GM18873 (cell line): ENCODE measurements around the gene EYS.
"Not testable (repeated sequence)": the region's sequence is repeated elsewhere in the genome, so short reads cannot be mapped to it uniquely, and the experiment has no call there.

ENCODE experiments used
- ATAC-seq: cut with Tn5 transposase; IDR thresholded peaks from one replicate; pipeline ENCODE4 v1.9.1; 2021; ENCODE audit warnings: mild to moderate bottlenecking, moderate library complexity, moderate number of reproducible peaks; ENCODE audit not compliant: unreplicated experiment, low FRiP score

The EYS gene

GRCh38 chr6:65113581-65113980, 593.4 kb downstream of the EYS start:
- no peak for ATAC-seq

GRCh38 chr6:65112435-65112834, 594.6 kb downstream of the EYS start:
- no peak for ATAC-seq

DNA sequence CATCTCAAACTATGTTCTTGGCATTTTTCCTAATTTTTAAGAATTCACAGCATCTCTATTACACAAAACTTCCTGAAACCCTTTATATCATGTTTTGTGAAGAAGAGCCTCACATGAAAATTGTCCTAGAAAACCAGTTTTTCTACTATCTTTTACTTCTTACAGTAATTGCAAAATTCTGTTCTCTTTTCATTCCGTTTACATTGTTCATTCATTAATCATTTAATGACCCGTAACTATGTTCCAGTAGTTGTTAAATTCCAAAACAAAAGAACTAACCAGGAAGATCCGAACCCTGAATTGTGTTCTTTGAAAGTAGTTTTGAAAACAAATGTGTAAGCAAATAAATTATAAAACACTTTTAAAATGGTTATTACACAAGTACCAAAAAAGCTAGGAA, 597.0 kb downstream of the EYS start:
- no peak for ATAC-seq

DNA sequence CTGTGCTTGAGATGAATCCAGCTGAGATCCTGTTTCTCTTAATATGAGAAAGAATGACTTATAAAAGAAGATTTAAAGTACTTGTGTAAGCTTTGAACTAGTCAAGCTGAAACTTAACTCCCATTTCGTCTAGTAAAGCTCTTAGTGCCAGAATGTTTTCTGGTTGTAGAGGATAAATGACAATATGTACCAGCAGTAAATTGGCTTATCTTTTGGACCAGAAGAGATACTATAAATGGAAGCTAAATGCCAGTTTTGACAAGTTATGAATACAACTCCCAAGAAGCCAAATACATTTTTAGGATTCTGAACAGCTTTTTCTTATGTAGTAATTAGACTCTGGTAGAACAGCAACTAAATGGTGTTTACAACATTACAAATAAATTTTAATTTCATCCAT, 608.7 kb downstream of the EYS start:
- no peak for ATAC-seq

- ATAC-seq, result no peak
These were observed 615.5 kb downstream of the EYS start for GRCh38 chr6:65091561-65091960.

DNA sequence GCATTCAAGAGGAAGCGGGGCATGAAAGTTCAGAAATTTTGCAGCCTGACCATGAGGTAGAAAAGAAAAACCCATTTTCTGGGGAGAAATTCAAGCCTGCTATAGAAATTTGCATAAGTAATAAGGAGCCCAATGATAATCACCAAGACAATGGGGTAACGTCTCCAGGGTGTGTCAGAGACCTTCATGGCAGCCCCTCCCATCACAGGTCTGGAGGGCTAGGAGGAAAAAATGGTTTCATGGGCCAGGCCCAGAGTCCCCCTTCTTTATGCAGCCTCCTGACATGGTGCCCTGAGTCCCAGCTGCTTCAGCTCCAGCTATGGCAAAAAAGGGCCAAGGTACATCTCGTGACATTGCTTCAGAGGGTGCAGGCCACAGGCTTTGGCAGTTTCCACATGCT, 618.5 kb downstream of the EYS start:
- no peak for ATAC-seq

- ATAC-seq, result no peak
These were observed 625.3 kb downstream of the EYS start for GRCh38 chr6:65081756-65082155.

DNA sequence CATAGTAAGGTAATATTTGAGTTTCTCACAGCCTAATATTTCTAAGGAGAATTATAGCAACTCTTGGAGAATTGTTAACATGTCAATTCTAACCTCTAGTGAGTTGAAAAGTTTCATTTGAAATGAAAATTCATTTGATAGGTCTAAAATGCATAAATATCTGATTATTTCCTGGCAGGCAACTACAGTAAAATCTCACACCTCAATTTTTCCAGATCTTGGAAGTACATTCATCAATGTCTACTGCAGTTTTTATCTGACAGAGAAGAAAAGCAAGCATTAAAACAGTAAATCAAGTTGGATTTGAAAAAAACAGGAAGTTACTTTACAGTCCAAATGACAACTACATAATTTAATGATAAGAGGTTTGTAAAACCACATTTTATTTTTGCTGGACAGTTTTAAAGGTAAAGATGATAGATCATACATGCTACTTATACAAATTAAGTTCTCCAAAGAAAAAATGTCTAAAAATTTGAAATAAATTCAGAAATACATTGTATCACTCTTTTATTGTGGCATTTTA, 631.3 kb downstream of the EYS start:
- ATAC-seq, result no peak

- no peak for ATAC-seq
These were observed 634.5 kb downstream of the EYS start for GRCh38 chr6:65072500-65072899.

DNA sequence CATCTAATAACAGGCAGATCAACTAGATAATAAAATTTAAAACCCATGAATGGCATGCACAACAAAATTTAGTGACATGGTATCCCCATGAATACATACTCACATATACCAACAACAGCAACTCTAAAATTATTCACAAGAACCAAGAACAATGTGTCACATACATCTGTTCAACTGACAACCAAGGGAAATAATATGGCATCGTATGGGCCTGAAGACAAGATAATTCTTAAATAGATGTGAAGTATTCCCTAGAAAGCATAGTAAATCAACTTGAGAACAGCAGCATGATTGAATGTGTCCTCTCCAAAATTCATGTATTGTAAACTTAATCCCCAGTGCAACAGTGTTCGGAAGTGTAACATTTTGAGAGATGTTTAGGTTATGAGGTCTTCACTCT, 635.5 kb downstream of the EYS start:
- no peak for ATAC-seq

DNA sequence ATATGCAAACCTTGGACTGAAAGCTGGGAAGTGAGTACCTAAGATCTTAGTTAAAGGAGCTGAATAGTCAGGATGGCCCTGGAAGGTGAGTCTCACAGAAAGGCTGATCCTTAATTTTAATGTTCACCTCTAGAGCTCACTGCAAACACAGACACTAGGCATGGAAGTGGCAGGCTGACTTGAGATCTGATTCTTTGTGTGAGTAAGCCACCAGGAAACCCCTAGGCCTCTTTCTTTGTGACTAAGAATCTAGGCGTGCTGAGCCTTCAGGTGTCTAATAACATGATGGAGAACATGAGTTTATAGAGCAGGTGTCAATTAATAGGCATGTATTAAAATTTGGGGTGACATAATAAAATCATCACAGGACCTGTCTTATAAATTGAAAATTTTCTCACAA, 642.2 kb downstream of the EYS start:
- no peak for ATAC-seq

DNA sequence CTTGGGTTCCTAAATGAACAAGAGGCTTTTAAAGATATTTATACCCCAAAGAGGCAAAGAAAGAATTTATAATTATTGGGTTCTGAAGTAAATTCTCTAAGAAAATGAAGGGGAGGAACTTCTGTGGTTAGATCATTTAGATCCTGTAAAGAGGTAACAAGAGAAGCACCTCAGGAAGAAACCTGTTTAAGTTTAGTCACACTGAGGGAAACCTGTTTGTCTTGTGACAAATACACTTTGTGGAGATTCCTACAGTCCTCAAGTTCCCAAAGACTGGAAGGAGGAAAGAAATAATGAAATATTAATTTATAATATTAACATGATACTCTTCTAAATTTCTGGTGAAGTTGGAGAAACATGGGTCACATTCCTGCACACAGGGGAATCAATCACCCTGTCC, 647.5 kb downstream of the EYS start:
- no peak for ATAC-seq

GRCh38 chr6:65055545-65055944, 651.5 kb downstream of the EYS start:
- no peak for ATAC-seq

- ATAC-seq, result no peak
These were observed 654.4 kb downstream of the EYS start for GRCh38 chr6:65052626-65053025.

- no peak for ATAC-seq
These were observed 661.2 kb downstream of the EYS start for GRCh38 chr6:65045801-65046200.

DNA sequence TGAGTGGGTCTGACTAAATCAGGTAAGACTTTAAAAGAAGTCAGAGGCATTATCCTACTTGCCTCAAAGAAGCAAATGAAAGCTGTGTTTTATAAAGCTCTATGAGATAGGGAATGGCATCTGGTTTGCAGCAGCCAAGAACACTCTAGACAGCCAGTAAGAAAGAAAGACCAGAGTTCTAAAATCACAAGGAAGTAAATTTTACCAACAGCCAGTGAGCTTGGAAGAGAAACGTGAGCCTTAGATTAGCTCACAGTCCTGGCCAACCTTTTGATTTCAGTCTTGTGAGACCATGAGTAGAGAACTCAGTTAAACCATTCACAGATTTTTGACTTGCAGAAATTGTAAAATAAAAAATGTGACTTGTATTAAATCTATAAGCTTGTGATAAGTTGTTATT, 693.0 kb downstream of the EYS start:
- no peak for ATAC-seq

- ATAC-seq, result no peak
These were observed 700.2 kb downstream of the EYS start for GRCh38 chr6:65006788-65007187.

DNA sequence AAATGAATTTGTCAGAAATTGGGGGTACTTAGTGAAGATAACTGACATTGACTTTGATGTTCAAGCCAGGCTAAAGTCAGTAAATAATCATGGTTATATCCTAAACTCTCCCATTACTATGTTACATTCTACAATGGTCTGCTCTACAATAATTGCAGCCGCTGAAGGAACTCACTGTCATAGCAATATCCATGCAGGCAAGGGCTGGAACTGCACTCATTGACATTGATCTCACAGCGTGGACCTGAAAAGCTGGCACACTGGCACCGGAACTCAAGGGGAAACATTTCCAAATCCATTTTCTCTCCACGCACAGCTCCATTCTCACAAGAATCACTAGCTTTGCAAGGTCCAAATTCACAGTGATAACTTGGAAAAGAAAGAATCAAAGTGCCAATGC, 702.7 kb downstream of the EYS start:
- ATAC-seq, result no peak

DNA sequence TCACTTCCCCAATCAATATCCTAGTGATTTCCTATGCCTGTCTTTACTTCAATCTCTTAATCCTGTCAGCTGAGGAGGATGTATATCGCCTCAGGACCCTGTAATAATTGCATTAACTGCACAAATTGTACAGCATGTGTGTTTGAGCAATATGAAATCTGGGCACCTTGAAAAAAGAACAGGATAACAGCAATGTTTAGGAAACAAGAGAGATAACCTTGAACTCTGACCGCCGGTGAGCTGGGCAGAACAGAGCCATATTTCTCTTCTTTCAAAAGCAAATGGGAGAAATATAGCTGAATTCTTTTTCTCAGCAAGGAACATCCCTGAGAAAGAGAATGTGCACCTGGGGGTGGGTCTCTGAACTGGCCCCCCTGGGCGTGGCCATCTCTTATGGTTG, 704.1 kb downstream of the EYS start:
- ATAC-seq, result not testable (repeated sequence)

GRCh38 chr6:65000815-65001214, 706.2 kb downstream of the EYS start:
- no peak for ATAC-seq

DNA sequence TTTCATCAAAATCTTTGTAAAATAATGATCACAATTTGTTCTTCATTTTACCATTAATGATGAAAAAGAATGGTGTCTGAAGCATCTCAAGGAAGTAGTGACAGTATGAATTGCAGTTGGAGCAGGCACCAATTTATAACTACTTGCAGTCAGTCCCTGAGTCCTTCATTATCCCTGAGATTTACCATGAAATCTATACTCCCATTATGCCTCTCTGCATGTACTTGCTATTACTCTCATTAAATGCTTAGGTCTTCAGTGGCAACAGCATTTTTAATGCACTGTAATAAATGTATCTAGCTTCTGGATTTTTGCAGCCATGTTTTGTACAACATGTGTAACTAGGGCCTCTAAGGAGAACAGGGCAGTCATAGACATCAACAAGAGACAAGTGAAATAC, 708.8 kb downstream of the EYS start:
- no peak for ATAC-seq

DNA sequence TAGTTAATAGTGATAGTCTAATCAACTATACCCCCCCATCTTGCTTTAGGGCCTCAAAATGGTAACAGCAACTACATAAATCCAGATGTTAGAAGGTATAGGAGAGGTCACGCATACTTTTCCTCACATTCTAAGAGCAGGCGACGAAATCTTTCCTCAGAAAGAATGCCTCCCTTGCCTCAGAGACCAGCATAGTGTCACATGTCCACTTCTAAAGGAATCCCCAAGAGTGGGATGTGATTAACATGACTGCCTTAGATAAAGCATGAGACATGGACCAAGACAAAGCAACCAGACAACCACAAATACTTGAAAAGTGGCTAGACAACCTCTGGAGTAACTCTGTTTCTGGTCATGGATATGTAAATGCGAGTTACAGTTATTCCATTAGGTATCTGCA, 710.7 kb downstream of the EYS start:
- ATAC-seq, result no peak

DNA sequence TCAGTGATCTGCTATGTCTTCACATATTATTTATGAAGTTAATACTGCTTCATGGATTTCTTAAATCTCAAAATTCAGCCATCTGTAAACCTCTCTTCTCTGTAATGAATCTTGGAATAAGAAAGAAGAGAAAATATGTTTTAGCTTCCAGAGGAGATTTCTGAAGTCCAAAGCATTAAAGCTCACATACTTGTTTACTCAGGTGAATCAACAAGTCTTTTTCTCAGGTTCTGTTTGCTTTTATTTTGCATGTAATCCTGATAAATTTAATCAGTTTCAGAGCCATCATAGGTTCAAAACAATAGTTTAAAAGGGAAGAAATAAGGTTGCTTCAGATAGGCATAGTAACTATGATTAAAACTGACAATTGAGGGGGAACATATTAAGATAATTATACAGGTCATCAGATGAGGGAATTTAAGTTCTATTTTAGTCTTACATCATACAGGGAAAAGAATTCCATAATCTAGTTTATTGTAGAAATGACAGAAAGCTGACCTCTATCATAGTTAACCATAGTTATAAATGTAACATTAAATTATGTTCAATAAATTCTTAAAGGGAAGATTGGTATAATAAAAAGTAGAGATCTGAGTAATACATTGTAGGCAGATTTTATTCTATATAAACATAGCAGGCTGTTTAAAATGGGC, 716.2 kb downstream of the EYS start:
- ATAC-seq, result no peak
